ENCODE results near the gene OR2L8. TPM values are rescaled to one million over a fixed set of nuclear protein-coding genes. Genes with fewer than 3 reads are reported as not detected.
"Not testable (repeated sequence)": the region's sequence is repeated elsewhere in the genome, so short reads cannot be mapped to it uniquely, and the experiment has no call there.

Gene OR2L8
- total RNA-seq, 1 donor from 2014 or later = not detected

GRCh38 chr1:247924868-247925267, 23.8 kb upstream of the OR2L8 start, which contains the start of gene OR2AJ1:
Gene OR2AJ1, plus strand, starts transcription at chr1:247924889. Its CDS starts 8,880 bp downstream, at chr1:247933769.
- H3K4me3 Mint-ChIP-seq (ENCODE audit: unreplicated experiment) = no peak within 1 kb of the TSS
- TF ChIP-seq, protein P1, sequence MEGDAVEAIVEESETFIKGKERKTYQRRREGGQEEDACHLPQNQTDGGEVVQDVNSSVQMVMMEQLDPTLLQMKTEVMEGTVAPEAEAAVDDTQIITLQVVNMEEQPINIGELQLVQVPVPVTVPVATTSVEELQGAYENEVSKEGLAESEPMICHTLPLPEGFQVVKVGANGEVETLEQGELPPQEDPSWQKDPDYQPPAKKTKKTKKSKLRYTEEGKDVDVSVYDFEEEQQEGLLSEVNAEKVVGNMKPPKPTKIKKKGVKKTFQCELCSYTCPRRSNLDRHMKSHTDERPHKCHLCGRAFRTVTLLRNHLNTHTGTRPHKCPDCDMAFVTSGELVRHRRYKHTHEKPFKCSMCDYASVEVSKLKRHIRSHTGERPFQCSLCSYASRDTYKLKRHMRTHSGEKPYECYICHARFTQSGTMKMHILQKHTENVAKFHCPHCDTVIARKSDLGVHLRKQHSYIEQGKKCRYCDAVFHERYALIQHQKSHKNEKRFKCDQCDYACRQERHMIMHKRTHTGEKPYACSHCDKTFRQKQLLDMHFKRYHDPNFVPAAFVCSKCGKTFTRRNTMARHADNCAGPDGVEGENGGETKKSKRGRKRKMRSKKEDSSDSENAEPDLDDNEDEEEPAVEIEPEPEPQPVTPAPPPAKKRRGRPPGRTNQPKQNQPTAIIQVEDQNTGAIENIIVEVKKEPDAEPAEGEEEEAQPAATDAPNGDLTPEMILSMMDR (IDR thresholded peaks at IDR 0.05) = no peak
- H3K9me3 Mint-ChIP-seq (ENCODE audit: unreplicated experiment) = peaks cover under 1% of the 10 kb centered on the region
- H3K27me3 Mint-ChIP-seq (ENCODE audit: unreplicated experiment) = no peaks in the 10 kb centered on the region
- H3K36me3 Mint-ChIP-seq (ENCODE audit: unreplicated experiment) = no peaks in the 10 kb centered on the region
- no peaks in the 10 kb centered on the region for H3K4me1 Mint-ChIP-seq (ENCODE audit: unreplicated experiment)
- no peak for DNase-seq (ENCODE audit: extremely low spot score, unreplicated experiment)
- no peak within 1 kb of the TSS for H3K27ac Mint-ChIP-seq (ENCODE audit: unreplicated experiment)

DNA sequence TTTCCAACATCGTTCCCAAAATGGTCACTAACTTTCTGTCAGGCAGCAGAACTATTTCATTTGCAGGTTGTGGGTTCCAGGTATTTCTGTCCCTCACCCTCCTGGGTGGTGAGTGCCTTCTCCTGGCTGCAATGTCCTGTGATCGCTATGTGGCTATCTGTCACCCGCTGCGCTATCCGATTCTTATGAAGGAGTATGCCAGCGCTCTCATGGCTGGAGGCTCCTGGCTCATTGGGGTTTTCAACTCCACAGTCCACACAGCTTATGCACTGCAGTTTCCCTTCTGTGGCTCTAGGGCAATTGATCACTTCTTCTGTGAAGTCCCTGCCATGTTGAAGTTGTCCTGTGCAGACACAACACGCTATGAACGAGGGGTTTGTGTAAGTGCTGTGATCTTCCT, 14.7 kb upstream of the OR2L8 start:
- H3K27ac Mint-ChIP-seq (ENCODE audit: unreplicated experiment) = no peak overlapping the region
- H3K36me3 Mint-ChIP-seq (ENCODE audit: unreplicated experiment) = no peaks in the 10 kb centered on the region
- peaks cover 6% of the 10 kb centered on the region for H3K9me3 Mint-ChIP-seq (ENCODE audit: unreplicated experiment)
- H3K27me3 Mint-ChIP-seq (ENCODE audit: unreplicated experiment) = peaks cover 7% of the 10 kb centered on the region
- H3K4me1 Mint-ChIP-seq (ENCODE audit: unreplicated experiment) = peaks cover 3% of the 10 kb centered on the region
- TF ChIP-seq, protein P1 (IDR thresholded peaks at IDR 0.05) = no peak
- DNase-seq (ENCODE audit: extremely low spot score, unreplicated experiment) = no peak
- no peak overlapping the region for H3K4me3 Mint-ChIP-seq (ENCODE audit: unreplicated experiment)

GRCh38 chr1:247935781-247936180, 12.9 kb upstream of the OR2L8 start:
- Mint-ChIP-seq H3K36me3 (ENCODE audit: unreplicated experiment) (no peaks in the 10 kb centered on the region), H3K4me3 (ENCODE audit: unreplicated experiment) (no peak overlapping the region), H3K27ac (ENCODE audit: unreplicated experiment) (no peak overlapping the region), H3K4me1 (ENCODE audit: unreplicated experiment) (peaks cover 3% of the 10 kb centered on the region), H3K27me3 (ENCODE audit: unreplicated experiment) (peaks cover 7% of the 10 kb centered on the region), H3K9me3 (ENCODE audit: unreplicated experiment) (no peaks in the 10 kb centered on the region)
- no peak for DNase-seq (ENCODE audit: extremely low spot score, unreplicated experiment)
- TF ChIP-seq, protein P1 (IDR thresholded peaks at IDR 0.05) = no peak

DNA sequence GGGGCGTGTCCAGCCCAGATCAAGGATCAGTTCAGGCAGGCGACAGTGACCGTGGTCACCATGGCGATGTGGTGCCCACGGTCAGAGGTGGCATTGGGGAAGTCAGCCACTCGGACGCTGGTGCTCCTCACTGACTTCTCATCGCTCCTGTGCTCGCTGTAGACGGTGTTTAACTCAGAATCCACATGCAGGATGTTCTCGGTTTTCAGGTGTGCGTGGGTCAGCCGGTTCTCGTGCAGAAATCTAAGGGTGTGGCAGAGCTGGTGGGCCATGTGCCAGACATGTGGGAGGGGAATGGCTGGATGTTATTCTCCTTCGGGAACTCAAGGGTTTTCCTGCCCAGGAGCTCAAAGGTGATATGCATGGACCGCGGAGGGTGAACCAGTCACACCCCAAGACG, 12.2 kb upstream of the OR2L8 start:
- Mint-ChIP-seq H3K9me3 (ENCODE audit: unreplicated experiment) (peaks cover 3% of the 10 kb centered on the region), H3K27ac (ENCODE audit: unreplicated experiment) (no peak overlapping the region), H3K27me3 (ENCODE audit: unreplicated experiment) (peaks cover 5% of the 10 kb centered on the region), H3K4me1 (ENCODE audit: unreplicated experiment) (peaks cover 3% of the 10 kb centered on the region), H3K4me3 (ENCODE audit: unreplicated experiment) (no peak overlapping the region), H3K36me3 (ENCODE audit: unreplicated experiment) (no peaks in the 10 kb centered on the region)
- no peak for DNase-seq (ENCODE audit: extremely low spot score, unreplicated experiment)
- TF ChIP-seq, protein P1 (IDR thresholded peaks at IDR 0.05) = no peak

- H3K36me3 Mint-ChIP-seq (ENCODE audit: unreplicated experiment); H3K27me3 Mint-ChIP-seq (ENCODE audit: unreplicated experiment); H3K4me1 Mint-ChIP-seq (ENCODE audit: unreplicated experiment); H3K9me3 Mint-ChIP-seq (ENCODE audit: unreplicated experiment); H3K27ac Mint-ChIP-seq (ENCODE audit: unreplicated experiment): not testable (repeated sequence)
- DNase-seq (ENCODE audit: extremely low spot score, unreplicated experiment) = peak; percentile 93
- TF ChIP-seq, protein P1 (IDR thresholded peaks at IDR 0.05) = peak; percentile 81
- peak overlapping the region; percentile 72 for H3K4me3 Mint-ChIP-seq (ENCODE audit: unreplicated experiment)
These were observed 11.5 kb upstream of the OR2L8 start for GRCh38 chr1:247936965-247937734.
